VCaP (cell line): ENCODE measurements around the gene ABCA6.

ENCODE experiments used
- H3K27ac ChIP-seq: fragments of 450-650 bp; 2 replicates; pipeline ENCODE4 v1.5.1; 2017
- TF ChIP-seq, protein P1 (sequence below): fragments of 450-650 bp; conservative IDR thresholded peaks from 2 replicates; pipeline ENCODE4 v1.5.1; 2017; ENCODE audit warnings: mild to moderate bottlenecking, moderate library complexity

ABCA6 gene

DNA sequence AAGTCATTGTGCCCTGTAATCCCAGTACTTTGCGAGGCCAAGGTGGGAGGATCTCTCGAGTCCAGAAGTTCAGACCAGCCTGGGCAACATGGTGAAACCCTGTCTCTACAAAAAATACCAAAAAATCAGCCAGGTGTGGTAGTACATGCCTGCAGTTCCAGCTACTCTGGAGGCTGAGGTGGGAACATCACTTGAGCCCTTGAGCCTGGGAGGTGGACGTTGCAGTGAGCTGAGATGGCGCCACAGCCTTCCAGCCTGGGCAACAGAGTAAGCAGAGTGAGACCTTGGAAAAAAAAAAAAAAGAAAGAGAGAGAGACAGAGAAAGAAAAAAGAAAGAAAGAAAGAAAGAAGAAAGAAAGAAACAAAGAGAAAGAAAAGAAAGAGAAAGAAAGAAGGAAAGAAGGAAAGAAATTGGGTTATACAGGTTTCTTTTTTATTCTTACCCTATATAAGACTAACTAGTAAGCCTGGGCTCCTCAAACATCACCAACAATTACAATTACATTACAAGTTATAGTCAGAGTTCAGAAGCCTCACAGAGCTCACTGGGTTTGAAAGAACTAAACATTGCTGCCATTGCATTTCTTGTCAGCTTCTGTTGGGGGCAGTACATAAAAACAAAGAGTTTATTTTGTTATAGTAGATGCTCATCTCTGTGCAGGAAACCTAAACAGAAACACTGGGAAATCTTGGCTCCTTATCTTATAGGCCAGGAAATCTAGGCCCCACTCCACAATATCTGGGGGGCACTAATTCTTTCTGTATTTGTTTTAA is 74.2 kb downstream of the ABCA6 start:
- H3K27ac ChIP-seq: no peak overlapping the region
- TF ChIP-seq, protein P1, sequence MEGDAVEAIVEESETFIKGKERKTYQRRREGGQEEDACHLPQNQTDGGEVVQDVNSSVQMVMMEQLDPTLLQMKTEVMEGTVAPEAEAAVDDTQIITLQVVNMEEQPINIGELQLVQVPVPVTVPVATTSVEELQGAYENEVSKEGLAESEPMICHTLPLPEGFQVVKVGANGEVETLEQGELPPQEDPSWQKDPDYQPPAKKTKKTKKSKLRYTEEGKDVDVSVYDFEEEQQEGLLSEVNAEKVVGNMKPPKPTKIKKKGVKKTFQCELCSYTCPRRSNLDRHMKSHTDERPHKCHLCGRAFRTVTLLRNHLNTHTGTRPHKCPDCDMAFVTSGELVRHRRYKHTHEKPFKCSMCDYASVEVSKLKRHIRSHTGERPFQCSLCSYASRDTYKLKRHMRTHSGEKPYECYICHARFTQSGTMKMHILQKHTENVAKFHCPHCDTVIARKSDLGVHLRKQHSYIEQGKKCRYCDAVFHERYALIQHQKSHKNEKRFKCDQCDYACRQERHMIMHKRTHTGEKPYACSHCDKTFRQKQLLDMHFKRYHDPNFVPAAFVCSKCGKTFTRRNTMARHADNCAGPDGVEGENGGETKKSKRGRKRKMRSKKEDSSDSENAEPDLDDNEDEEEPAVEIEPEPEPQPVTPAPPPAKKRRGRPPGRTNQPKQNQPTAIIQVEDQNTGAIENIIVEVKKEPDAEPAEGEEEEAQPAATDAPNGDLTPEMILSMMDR: no peak

DNA sequence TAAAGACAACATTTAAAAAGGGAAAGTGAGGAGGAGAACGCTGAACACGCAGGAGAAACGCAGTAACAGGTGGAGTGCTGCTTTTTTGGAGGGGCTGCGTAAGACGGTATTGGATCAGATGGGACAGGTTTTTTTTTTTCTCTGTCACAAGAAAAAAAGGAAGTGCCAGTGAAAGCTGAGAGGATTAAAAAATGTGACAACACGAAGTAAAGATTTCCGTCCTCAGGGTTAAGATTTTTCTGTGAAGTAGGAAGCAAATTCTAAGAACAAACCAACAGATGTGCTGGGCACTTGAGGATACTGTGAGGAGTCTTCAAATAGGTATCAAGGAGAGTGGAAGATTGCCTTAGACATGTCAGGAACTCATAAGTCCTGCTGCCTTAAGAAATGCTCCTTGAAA is 75.2 kb downstream of the ABCA6 start:
- no peak overlapping the region for H3K27ac ChIP-seq
- TF ChIP-seq, protein P1: no peak

- TF ChIP-seq, protein P1: no peak
- H3K27ac ChIP-seq: no peak overlapping the region
Observed at GRCh38 chr17:69065113-69065512, 76.6 kb downstream of the ABCA6 start.

- TF ChIP-seq, protein P1: no peak
- H3K27ac ChIP-seq: no peak overlapping the region
Observed at GRCh38 chr17:69064476-69064875, 77.2 kb downstream of the ABCA6 start.

GRCh38 chr17:69064001-69064400 is 77.7 kb downstream of the ABCA6 start:
- TF ChIP-seq, protein P1: no peak
- no peak overlapping the region for H3K27ac ChIP-seq

GRCh38 chr17:69062860-69063581 is 78.7 kb downstream of the ABCA6 start:
- no peak overlapping the region for H3K27ac ChIP-seq
- TF ChIP-seq, protein P1: no peak

DNA sequence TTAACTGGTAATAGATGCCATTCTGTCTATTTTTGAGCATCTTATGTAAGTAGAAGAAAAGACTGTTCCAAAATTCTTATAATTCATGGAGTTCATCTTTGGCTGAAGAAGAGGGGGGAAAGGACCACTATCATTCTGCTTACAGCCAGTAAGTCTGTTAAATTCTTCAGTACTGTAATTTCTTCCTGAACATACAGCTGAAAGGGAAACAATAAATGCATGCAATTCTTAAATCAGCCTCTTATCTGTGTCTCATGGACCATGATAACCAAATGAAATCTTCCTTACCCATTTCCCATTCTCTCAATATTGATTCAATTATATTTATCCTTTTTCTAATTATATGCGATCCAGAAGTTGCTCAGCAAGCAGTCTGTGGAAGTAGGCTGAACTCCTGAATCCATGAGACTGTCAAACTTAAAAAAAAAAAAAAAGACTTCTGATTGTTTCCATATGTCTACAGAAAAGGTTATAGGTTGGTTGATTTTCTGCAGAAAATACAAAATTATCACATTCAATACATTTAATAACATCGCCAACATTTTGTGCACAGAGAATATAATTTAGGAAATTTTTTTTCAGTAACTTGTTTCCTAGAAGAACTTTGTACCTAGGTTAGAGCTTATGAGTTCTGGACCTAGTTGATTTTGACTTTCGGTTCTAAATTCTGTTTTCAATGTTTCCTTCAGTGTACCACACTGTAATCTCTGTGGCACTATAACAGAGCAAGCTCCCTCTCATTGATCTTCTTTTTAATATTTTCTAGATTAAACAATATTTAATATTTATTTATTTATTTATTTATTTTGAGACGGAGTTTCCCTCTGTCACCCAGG is 79.8 kb downstream of the ABCA6 start:
- no peak overlapping the region for H3K27ac ChIP-seq
- TF ChIP-seq, protein P1: no peak
